ENCODE data around the gene STX17.

DNA sequence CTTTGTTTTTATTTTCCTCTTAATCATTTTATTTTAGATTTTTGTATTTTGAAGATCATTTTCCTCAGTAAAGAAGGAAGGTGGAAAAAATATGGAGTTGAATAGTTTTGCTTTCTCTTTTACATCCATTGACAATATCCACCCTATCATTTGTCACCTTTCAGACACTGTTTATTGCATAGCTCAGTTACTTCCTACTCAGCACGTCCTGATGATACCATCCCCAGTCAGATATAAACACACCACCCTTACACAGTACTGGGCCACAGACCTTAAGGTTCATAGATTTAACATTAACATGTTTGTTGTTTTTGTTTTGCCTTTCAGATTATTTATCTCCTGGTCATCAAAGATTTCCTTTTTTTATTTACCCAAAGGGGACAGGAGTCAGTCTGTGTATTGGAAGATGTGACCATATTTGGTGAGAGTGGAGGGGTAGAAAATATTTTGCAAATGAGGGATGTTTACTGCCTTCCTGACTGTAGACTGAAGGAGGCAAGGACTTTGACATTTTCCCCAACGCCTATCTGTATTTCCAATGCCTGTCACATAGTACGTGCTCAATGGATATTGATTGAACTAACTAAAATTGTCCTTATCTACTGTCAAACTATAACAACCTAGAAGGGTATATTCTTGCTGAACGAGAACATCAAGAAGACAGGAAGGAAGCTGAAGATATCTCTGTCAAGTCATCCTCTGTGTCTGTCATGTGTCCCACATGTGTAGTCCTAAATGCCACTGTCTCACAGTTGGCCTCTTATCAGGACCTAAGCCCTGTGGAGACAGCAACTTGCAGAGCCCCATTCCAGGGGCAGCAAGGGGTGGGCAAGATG, 15.6 kb downstream of the STX17 start:
- TF ChIP-seq, protein P1, sequence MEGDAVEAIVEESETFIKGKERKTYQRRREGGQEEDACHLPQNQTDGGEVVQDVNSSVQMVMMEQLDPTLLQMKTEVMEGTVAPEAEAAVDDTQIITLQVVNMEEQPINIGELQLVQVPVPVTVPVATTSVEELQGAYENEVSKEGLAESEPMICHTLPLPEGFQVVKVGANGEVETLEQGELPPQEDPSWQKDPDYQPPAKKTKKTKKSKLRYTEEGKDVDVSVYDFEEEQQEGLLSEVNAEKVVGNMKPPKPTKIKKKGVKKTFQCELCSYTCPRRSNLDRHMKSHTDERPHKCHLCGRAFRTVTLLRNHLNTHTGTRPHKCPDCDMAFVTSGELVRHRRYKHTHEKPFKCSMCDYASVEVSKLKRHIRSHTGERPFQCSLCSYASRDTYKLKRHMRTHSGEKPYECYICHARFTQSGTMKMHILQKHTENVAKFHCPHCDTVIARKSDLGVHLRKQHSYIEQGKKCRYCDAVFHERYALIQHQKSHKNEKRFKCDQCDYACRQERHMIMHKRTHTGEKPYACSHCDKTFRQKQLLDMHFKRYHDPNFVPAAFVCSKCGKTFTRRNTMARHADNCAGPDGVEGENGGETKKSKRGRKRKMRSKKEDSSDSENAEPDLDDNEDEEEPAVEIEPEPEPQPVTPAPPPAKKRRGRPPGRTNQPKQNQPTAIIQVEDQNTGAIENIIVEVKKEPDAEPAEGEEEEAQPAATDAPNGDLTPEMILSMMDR (IDR thresholded peaks at IDR 0.05): no peak
- no peak for TF ChIP-seq POLR2AphosphoS5 (IDR thresholded peaks at IDR 0.05)
- TF ChIP-seq POLR2A (IDR thresholded peaks at IDR 0.05): no peak

All from breast epithelium (tissue), 3 donors.